Activated naive CD8-positive, alpha-beta T cell treated with anti-CD3 and anti-CD28 coated beads for 36 hours (primary cell): ENCODE measurements around the gene METTL5. TPM values are rescaled to one million over a fixed set of nuclear protein-coding genes. Genes with fewer than 3 reads are reported as not detected.
"Not testable (repeated sequence)": the region's sequence is repeated elsewhere in the genome, so short reads cannot be mapped to it uniquely, and the experiment has no call there.

ENCODE experiments used
- DNase-seq: peaks from one replicate; pipeline ENCODE4 v3.0.0; 2021
- H3K27ac Mint-ChIP-seq: one replicate; pipeline ENCODE4 v1.8.0; 2022; ENCODE audit warnings: mild to moderate bottlenecking, moderate library complexity, mixed read lengths
- H3K27me3 Mint-ChIP-seq: one replicate; pipeline ENCODE4 v1.8.0; 2022; ENCODE audit warnings: mild to moderate bottlenecking, mixed read lengths
- H3K36me3 Mint-ChIP-seq: one replicate; pipeline ENCODE4 v1.8.0; 2021; ENCODE audit warnings: mild to moderate bottlenecking, mixed read lengths
- H3K4me1 Mint-ChIP-seq: one replicate; pipeline ENCODE4 v1.8.0; 2021; ENCODE audit warnings: mixed read lengths
- H3K4me3 Mint-ChIP-seq: one replicate; pipeline ENCODE4 v1.8.0; 2022; ENCODE audit warnings: mild to moderate bottlenecking, moderate library complexity, mixed read lengths
- H3K9me3 Mint-ChIP-seq: one replicate; pipeline ENCODE4 v1.8.0; 2022; ENCODE audit warnings: mixed read lengths
- total RNA-seq, 2 experiments: library from RNA; stranded (reverse); gene quantifications; one replicate each; pipeline ENCODE4 v1.2.3, GENCODE V29; 2021

The METTL5 gene
- total RNA-seq, 2 experiments from 2014 or later: 115 TPM

DNA sequence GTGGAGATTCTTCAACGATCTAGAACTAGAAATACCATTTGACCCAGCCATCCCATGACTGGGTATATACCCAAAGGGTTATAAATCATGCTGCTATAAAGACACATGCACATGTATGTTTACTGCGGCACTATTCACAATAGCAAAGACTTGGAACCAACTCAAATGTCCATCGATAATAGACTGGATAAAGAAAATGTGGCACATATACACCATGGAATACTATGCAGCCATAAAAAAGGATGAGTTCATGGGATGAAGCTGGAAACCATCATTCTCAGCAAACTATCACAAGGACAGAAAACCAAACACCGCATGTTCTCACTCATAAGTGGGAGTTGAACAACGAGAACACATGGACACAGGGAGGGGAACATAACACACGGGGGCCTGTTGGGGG is 7.3 kb downstream of the METTL5 start:
- not testable (repeated sequence) for H3K4me3 Mint-ChIP-seq, DNase-seq, H3K27ac Mint-ChIP-seq, H3K27me3 Mint-ChIP-seq, H3K9me3 Mint-ChIP-seq
- Mint-ChIP-seq H3K36me3 (peaks cover 54% of the 10 kb centered on the region), H3K4me1 (peaks cover 35% of the 10 kb centered on the region)

DNA sequence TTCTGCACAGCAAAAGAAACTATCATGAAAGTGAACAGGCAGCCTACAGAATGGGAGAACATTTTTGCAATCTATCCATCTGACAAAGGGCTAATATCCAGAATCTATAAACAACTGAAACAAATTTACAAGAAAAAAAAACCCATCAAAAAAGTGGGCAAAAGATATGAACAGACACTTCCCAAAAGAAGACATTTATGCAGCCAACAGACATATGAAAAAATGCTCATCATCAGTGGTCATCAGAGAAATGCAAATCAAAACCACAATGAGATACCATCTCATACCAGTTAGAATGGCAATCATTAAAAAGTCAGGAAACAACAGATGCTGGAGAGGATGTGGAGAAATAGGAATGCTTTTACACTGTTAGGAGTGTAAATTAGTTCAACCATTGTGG is 7.7 kb downstream of the METTL5 start:
- H3K4me1 Mint-ChIP-seq: peaks cover 33% of the 10 kb centered on the region
- not testable (repeated sequence) for H3K9me3 Mint-ChIP-seq, H3K4me3 Mint-ChIP-seq, DNase-seq, H3K27me3 Mint-ChIP-seq, H3K27ac Mint-ChIP-seq
- peaks cover 57% of the 10 kb centered on the region for H3K36me3 Mint-ChIP-seq

DNA sequence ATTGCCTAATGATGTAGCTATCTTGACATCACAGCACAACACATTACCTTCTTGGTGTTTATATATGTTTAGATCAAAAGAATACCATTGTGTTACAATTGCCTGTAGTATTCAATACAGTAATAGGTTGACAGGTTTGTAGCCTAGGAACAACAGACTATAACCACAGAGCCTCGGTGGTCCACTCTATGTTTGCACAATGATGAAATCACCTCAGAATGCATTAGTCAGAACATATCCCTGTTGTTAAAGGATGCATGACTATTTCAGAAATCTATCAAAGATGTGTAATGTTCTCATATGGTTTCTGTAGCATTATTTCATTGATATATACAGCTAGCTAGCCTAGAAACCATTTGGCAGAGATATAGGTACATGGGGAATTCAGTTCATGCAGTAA is 8.9 kb downstream of the METTL5 start:
- Mint-ChIP-seq H3K4me3 (no peak overlapping the region), H3K27ac (no peak overlapping the region), H3K9me3 (peaks cover 7% of the 10 kb centered on the region), H3K27me3 (no peaks in the 10 kb centered on the region), H3K36me3 (peaks cover 56% of the 10 kb centered on the region), H3K4me1 (peaks cover 23% of the 10 kb centered on the region)
- DNase-seq: no peak

DNA sequence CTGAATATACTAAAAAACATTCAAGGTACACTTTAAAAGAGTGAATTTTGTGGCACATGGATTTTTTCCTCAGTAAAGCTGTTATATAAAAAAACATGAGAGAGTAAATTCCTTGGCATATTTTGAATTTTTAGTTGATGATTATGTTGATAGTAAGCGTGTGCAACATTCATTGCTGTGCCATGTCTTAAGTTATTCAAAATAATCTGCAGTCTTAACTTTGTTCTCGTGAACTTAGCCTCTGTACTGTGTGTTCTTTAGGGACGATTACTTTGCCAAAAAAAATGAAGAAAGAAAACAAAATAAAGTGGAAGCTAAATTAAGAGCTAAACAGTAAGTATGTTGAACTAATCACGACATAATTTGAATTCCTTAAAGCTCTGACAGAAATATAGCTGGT is 16.5 kb downstream of the METTL5 start:
- Mint-ChIP-seq H3K27ac (no peak overlapping the region), H3K4me3 (no peak overlapping the region), H3K27me3 (no peaks in the 10 kb centered on the region), H3K4me1 (peaks cover 7% of the 10 kb centered on the region), H3K9me3 (no peaks in the 10 kb centered on the region), H3K36me3 (peaks cover 33% of the 10 kb centered on the region)
- DNase-seq: no peak

DNA sequence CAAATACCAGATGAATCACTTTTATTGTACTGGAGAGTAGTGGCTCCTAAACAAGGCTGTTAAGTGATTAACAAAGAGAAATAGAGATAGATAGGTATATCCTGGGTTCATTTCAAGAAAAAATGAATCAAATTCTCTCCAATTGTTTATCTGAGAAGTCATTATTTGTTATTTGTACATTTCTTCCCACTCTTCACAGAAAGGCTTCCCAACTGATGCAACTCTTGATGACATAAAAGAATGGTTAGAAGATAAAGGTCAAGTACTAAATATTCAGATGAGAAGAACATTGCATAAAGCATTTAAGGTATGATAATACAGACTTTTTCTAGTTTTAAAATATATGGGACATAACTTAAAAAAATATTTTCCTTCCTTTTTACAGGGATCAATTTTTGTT is 18.1 kb downstream of the METTL5 start:
- Mint-ChIP-seq H3K4me3 (no peak overlapping the region), H3K4me1 (peaks cover 17% of the 10 kb centered on the region), H3K27ac (peak overlapping the region; percentile 75), H3K9me3 (no peaks in the 10 kb centered on the region), H3K27me3 (no peaks in the 10 kb centered on the region), H3K36me3 (peaks cover 33% of the 10 kb centered on the region)
- no peak for DNase-seq

DNA sequence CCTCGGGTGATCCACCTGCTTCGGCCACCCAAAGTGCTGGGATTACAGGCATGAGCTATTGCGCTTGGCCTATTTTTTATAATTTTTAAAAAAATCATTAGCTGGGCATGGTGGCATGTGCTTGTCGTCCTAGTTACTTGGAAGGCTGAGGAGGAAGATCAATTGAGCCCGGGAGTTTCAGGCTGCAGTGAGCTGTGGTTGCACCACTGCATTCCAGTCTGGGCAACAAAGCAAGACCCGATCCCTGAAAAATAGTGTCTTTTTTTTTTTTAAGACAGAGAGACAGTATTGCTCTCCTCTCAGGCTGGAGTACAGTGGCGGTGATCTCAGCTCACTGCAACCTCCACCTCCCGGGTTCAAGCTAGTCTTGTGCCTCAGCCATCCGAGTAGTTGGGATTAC is 21.2 kb downstream of the METTL5 start:
- Mint-ChIP-seq H3K36me3 (peaks cover 24% of the 10 kb centered on the region), H3K27me3 (no peaks in the 10 kb centered on the region), H3K9me3 (no peaks in the 10 kb centered on the region), H3K4me3 (no peak overlapping the region), H3K27ac (no peak overlapping the region), H3K4me1 (peaks cover 25% of the 10 kb centered on the region)
- no peak for DNase-seq

DNA sequence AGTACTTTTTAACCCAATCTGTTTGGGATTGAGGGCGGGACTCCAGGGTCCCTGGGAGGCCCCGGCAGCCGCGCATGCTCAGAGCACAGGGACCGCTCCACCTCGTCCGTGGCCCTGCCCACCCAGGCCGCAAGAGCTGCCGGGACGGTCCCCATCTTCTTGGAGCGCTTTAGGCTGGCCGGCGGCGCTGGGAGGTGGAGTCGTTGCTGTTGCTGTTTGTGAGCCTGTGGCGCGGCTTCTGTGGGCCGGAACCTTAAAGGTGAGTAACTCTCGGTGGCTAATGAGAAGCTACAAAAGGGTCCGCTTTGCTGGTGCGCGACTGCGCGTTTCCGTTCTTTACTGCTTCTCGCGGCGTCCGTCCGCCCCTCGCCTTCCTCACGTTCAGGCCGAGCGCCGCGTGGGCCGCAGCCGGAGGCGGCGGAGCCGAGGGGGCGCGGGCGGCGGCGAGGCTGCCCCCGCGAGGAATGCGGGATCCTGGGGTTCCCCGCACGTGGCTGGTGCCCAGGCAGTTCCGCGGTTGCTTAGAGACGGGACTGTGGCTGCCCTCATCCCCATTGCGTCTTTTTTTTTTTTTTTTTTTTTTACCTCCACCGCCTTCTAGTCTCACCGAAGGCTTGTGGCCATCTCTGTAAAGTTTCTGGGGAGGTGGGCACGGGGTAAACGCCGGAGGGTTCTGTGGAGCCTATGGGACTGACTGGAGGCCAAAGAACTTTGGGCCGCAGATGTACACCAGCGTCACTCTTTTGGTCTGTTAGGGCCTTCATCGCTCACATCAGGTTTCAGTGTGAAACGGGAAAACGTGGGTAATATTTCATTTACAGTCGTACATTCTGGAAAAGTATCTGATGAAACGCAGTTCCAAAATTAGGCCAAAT is 25.8 kb downstream of the METTL5 start, which contains the start of gene SSB:
TSS of gene SSB (plus strand) at position 154 of the 875 bp plus-strand sequence. CDS start 2,090 bp downstream, outside the sequence.
- DNase-seq: peak; percentile 96
- peak within 1 kb of the TSS; percentile 92 for H3K4me3 Mint-ChIP-seq
- peaks cover 11% of the 10 kb centered on the region for H3K36me3 Mint-ChIP-seq
- no peaks in the 10 kb centered on the region for H3K9me3 Mint-ChIP-seq
- H3K27ac Mint-ChIP-seq: peak within 1 kb of the TSS; percentile 95
- H3K27me3 Mint-ChIP-seq: peaks cover 5% of the 10 kb centered on the region
- peaks cover 22% of the 10 kb centered on the region for H3K4me1 Mint-ChIP-seq

DNA sequence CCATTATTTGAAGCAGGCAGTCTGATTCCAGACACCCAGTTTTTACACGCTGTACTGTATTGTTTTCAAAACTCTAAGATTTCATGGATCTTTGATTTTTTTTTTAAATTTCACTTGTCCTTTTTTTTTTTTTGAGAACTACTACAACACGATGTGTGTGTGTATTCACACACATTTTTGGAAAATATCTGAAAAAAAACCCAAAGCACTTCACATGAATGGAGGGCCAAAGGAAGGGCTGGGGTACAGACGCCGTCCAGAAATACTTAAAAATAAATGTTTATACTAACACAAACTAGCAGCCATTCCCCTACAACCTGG is 26.3 kb downstream of the METTL5 start:
- Mint-ChIP-seq H3K27me3 (peaks cover 5% of the 10 kb centered on the region), H3K27ac (peak overlapping the region; percentile 83), H3K9me3 (no peaks in the 10 kb centered on the region), H3K36me3 (peaks cover 11% of the 10 kb centered on the region), H3K4me3 (peak overlapping the region; percentile 92), H3K4me1 (peaks cover 22% of the 10 kb centered on the region)
- no peak for DNase-seq

DNA sequence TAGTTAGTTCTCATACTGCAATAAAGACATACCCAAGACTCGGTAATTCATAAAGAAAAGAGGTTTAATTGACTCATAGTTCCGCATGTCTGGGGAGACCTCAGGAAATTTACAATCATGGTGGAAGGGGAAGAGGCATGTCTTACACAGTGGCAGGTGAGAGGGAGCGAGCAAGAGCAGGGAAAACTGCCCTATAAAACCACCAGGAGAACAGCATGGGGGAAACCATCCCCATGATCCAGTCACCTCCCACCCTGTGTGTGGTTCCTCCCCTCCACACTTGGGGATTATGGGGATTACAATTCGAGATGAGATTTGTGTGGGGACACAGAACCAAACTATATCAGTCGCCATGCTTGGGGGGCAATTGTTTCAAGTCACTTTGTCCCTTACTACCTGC is 27.1 kb downstream of the METTL5 start:
- H3K36me3 Mint-ChIP-seq: peaks cover 10% of the 10 kb centered on the region
- H3K4me1 Mint-ChIP-seq: peaks cover 21% of the 10 kb centered on the region
- H3K9me3 Mint-ChIP-seq: no peaks in the 10 kb centered on the region
- H3K4me3 Mint-ChIP-seq: peak overlapping the region; percentile 33
- H3K27ac Mint-ChIP-seq: no peak overlapping the region
- H3K27me3 Mint-ChIP-seq: peaks cover 5% of the 10 kb centered on the region
- no peak for DNase-seq

DNA sequence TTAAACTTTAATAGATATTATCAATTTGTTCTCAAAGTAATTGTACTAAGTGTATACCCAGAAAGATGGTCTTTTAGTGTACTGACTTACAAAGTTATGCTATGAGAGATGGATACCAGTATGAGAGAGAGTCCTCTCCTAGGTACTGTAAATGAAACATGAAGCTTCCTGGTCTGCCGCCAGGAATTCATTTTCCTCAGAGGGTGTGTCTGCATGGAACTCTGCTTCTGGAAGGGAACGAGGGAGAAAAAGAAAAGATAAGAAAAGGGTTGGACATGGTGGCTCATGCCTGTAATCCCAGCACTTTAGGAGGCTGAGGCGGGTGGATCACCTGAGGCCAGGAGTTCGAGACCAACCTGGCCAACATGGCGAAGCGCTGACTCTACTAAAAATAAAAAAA is 28.3 kb downstream of the METTL5 start:
- no peak for DNase-seq
- peaks cover 5% of the 10 kb centered on the region for H3K27me3 Mint-ChIP-seq
- peaks cover 12% of the 10 kb centered on the region for H3K4me1 Mint-ChIP-seq
- H3K9me3 Mint-ChIP-seq: no peaks in the 10 kb centered on the region
- H3K27ac Mint-ChIP-seq: no peak overlapping the region
- H3K4me3 Mint-ChIP-seq: no peak overlapping the region
- peaks cover 5% of the 10 kb centered on the region for H3K36me3 Mint-ChIP-seq

DNA sequence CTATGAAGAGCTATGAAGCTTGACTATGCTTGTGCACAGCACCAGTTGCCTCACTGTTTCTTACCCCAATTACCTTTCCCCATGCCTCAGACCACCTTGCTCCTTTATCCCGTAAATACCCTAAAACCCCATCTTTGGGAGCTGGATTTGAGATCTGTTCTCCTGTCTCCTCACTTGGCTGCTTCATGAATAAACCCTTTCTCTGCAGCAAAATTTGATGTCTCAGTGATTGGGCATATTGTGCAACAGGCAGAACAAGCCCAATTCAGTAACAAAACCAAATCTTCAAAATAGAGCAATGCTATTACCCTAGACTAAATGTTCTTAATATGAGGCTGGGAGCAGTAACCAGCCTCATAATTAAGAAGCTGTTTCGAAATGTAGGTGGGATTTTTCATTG is 29.5 kb downstream of the METTL5 start:
- H3K9me3 Mint-ChIP-seq: no peaks in the 10 kb centered on the region
- H3K4me1 Mint-ChIP-seq: peaks cover 9% of the 10 kb centered on the region
- no peak for DNase-seq
- no peak overlapping the region for H3K4me3 Mint-ChIP-seq
- H3K36me3 Mint-ChIP-seq: peaks cover 3% of the 10 kb centered on the region
- H3K27ac Mint-ChIP-seq: no peak overlapping the region
- H3K27me3 Mint-ChIP-seq: peaks cover 11% of the 10 kb centered on the region

DNA sequence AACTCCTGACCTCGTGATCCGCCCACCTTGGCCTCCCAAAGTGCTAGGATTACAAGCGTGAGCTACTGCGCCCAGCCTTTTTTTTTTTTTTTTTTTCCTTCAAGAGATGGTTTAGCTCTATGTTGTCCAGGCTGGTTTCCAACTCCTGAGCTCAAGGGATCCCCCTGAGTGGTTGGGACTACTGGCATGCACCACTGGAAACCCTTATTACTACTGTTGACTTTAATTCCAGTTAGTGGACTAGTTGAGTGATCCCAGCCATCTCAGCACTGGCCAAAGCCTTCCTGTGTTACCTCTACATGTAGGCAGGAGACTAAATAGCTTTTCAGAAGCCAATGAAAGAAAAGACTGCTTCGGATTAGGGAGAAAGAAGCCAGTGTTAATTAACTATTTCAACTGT is 34.1 kb downstream of the METTL5 start:
- no peak overlapping the region for H3K27ac Mint-ChIP-seq
- no peaks in the 10 kb centered on the region for H3K9me3 Mint-ChIP-seq
- H3K36me3 Mint-ChIP-seq: no peaks in the 10 kb centered on the region
- no peak overlapping the region for H3K4me3 Mint-ChIP-seq
- peaks cover 6% of the 10 kb centered on the region for H3K4me1 Mint-ChIP-seq
- no peak for DNase-seq
- H3K27me3 Mint-ChIP-seq: peaks cover 32% of the 10 kb centered on the region

DNA sequence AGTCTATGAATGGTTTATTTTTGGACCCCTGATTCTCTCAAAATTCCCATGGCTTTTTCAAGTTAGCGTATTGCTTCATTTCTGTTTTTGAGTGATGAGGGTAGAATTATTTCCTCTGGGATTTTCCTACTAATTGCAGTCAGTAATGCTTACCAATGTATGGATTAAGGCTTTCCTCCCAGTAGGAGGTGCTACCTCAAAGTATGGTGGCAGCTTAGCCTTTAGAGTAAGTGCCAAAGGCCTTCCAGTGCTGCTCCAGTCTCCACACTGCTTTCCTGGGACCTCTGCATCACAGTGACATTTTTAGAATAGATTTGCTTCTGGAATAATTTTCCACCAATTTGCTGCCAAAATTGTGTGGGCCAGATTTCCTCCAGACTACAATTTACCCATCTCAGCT is 42.2 kb downstream of the METTL5 start:
- Mint-ChIP-seq H3K4me3 (no peak overlapping the region), H3K9me3 (no peaks in the 10 kb centered on the region), H3K27ac (no peak overlapping the region), H3K36me3 (no peaks in the 10 kb centered on the region), H3K27me3 (peaks cover 14% of the 10 kb centered on the region), H3K4me1 (no peaks in the 10 kb centered on the region)
- no peak for DNase-seq

DNA sequence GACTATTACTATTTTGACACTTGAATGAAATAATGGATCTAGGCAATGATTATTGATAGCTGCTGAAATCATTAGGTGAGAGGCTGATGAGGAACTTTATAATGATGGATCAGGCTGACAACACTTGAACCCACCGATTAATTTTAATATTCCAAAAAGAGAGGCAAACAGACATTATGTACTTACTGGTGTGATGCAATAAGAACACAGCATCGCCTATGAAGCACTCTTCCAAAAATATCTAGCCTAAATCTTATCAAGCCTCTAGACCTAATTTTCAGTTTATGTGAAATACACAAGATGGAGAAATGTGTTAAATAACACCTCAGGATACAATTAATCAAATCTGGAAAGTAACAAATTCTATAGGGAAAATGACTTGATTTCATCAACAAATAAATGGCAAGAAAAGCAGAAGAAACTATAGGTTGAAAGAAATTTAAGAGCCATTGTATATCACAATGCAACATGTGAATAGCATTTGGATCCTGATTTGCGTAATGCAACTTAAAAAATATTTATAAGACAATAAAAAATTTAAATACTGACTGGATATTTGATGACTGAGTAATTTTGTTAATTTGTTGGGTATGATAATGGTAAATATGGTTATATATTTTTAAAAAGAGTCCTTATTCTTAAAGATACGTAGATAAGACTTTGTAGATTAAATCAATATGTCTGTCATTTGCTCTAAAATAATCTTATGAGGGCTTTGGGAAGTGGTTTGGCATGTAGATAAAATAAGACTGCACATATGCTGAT is 43.3 kb downstream of the METTL5 start:
- Mint-ChIP-seq H3K27me3 (peaks cover 14% of the 10 kb centered on the region), H3K4me1 (no peaks in the 10 kb centered on the region), H3K36me3 (no peaks in the 10 kb centered on the region), H3K4me3 (no peak overlapping the region), H3K9me3 (no peaks in the 10 kb centered on the region), H3K27ac (no peak overlapping the region)
- no peak for DNase-seq

DNA sequence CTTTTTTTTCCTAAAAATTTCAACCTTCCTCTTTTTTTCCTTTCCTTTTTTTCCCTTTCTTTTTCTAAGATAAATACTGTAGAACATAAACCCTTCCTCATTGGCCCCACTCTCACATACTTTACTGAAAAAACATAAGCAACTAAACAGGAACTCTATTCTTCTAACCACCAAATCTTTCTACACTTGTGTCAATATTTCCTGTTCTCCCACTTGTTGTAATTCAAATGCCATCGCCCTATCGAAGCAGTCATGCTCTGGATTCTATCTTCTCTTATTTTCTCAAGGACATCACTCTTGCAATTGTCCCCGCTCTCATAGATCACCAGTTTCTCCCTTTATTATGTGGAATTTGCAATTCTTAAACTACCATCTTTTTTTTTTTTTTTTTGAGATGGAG is 46.3 kb downstream of the METTL5 start:
- Mint-ChIP-seq H3K4me3 (no peak overlapping the region), H3K27ac (no peak overlapping the region), H3K4me1 (no peaks in the 10 kb centered on the region), H3K9me3 (no peaks in the 10 kb centered on the region), H3K36me3 (no peaks in the 10 kb centered on the region), H3K27me3 (peaks cover 10% of the 10 kb centered on the region)
- no peak for DNase-seq
